Small intestine (tissue), 7 donors: ENCODE measurements around the gene RRP36. TPM values are rescaled to one million over a fixed set of nuclear protein-coding genes. Genes with fewer than 3 reads are reported as not detected.

Experiments used
- DNase-seq, 2 donors: peaks; one replicate each; pipeline versions ENCODE4 v3.0.0 to v3.0.0-alpha.2; 2013
- FAIRE-seq: peaks from 2 replicates; lab custom pipeline; 2012; peaks lifted over from hg19 to GRCh38; lab: Jason Lieb, UNC
- H3K27ac ChIP-seq, 3 donors: one replicate each; pipeline ENCODE4 v1.5.1; 2013; ENCODE audit warnings: low read length in 2 of 3, mild to moderate bottlenecking in 2 of 3, control low read depth in 1 of 3, inconsistent platforms in 1 of 3, low read depth in 1 of 3, moderate library complexity in 1 of 3
- H3K27me3 ChIP-seq, 3 donors: one replicate each; pipeline ENCODE4 v1.6.1; 2013; ENCODE audit warnings: low read length in 3 of 3, inconsistent platforms in 1 of 3; ENCODE audit not compliant: control insufficient read depth in 3 of 3, insufficient read depth in 3 of 3
- H3K36me3 ChIP-seq, 3 donors: one replicate each; pipeline ENCODE4 v1.6.1; 2013; ENCODE audit warnings: low read length in 3 of 3, inconsistent platforms in 1 of 3, low read depth in 1 of 3, mild to moderate bottlenecking in 1 of 3, moderate library complexity in 1 of 3; ENCODE audit not compliant: control insufficient read depth in 3 of 3, insufficient read depth in 2 of 3
- H3K4me1 ChIP-seq, 3 donors: one replicate each; pipeline ENCODE4 v1.6.1; 2013; ENCODE audit warnings: low read length in 2 of 3, inconsistent platforms in 1 of 3, low read depth in 1 of 3, mild to moderate bottlenecking in 1 of 3, moderate library complexity in 1 of 3; ENCODE audit not compliant: control insufficient read depth in 3 of 3, insufficient read depth in 2 of 3
- H3K4me3 ChIP-seq, 3 donors: one replicate each; pipeline ENCODE4 v1.5.1; 2013; ENCODE audit warnings: low read length in 3 of 3, control low read depth in 1 of 3, inconsistent platforms in 1 of 3, low read depth in 1 of 3, mild to moderate bottlenecking in 1 of 3, moderate library complexity in 1 of 3
- H3K9me3 ChIP-seq, 2 donors: one replicate each; pipeline ENCODE4 v1.6.1; 2013; ENCODE audit warnings: low read depth in 1 of 2, low read length in 1 of 2; ENCODE audit not compliant: control insufficient read depth in 2 of 2, insufficient read depth in 1 of 2
- WGBS, 3 donors: extraction: QIAGEN DNeasy Blood & Tissue Kit; methylation state at CpG; one replicate each; pipeline ENCODE4 v1.1.7; 2013; 5-methylcytosine and 5-hydroxymethylcytosine counted together
- polyA plus RNA-seq, 4 donors: library from polyadenylated mRNA; stranded (reverse) in 3 of 4; unstranded in 1 of 4; fragments of 200-250 nt in 3 of 4; fragments of 120-200 nt in 1 of 4; gene quantifications; one replicate each; pipeline versions ENCODE4 v1.2.1 to v1.2.3, GENCODE V29; 2013
- donor health status: healthy with polysubstance abuse.
- donor health status: control.
- donor health status: control.
- donor health status: Bipolar disorder and iron deficiency.
- donor health status: healthy.

RRP36 gene
- polyA plus RNA-seq, 4 donors, result 32.2 to 50.0 (median 42.0) TPM

DNA sequence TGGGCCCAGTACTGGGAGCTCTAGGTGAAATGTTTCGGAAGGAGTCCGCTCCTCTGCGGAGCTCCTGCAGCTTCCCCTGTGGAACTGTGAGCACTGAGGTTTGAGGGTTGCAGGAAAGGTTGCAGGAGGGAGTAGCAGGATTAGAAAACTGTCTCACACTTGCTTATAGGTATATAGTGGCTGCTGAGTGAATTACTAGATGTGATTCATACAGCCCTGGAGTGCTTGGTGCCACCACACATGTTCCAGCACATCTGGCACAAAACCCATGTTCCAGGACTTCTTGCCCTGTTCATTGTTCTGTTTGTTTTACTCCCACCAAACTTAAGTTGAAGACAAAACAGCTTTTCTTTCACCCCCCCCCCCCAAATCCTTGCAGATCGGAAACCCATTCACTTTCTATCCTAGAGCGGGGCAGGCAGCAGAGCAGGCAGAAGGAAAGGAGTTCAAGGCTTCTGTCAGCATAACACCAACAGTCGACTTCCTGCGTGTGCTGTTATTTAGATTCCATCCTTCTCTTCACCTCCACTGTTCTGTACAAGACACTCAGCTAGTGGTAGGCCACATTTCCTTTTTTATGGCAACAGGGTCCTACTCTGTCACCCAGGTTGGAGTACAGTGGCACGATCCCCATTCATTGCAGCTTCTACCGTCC lies 41.8 kb upstream of the RRP36 start:
- Histone ChIP-seq H3K27me3 (no peaks in the 10 kb centered on the region), H3K4me1 (peaks cover 3 to 14% (median 12%) of the 10 kb centered on the region in 3 donors), H3K36me3 (peaks cover 0 to 8% (median 0%) of the 10 kb centered on the region in 3 donors), H3K4me3 (peak overlapping the region; percentile 62 to 94 (median 90)), H3K9me3 (no peaks in the 10 kb centered on the region), H3K27ac (peak overlapping the region; percentile 83 to 98 (median 97))
- WGBS, 3 donors, result 47 to 52% (median 51%) methylated on average over 9 of the region's 9 CpGs
- DNase-seq (no peak), FAIRE-seq (no peak)

DNA sequence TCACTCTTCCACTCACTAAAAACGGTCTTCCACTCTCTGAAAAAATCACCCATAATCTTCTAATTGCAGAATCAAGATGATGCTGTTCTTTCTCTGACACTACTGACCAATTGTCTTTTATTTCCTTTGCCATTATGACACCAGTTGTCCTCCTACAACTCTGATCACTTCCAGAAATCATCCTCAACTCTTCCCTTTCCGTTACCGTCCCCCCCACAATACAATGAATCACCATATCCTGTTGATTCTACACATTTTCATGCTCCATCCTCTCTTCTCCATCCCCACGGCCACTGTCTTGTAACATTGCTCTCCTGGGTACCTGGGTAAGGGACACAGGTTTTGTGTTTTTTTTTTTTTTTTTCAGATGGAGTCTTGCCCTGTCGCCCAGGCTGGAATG lies 39.6 kb upstream of the RRP36 start:
- WGBS, 3 donors, result 89 to 95% (median 92%) methylated on average over 5 of the region's 5 CpGs
- no peak for FAIRE-seq
- H3K4me1 ChIP-seq, result peaks cover 7 to 29% (median 9%) of the 10 kb centered on the region in 3 donors

DNA sequence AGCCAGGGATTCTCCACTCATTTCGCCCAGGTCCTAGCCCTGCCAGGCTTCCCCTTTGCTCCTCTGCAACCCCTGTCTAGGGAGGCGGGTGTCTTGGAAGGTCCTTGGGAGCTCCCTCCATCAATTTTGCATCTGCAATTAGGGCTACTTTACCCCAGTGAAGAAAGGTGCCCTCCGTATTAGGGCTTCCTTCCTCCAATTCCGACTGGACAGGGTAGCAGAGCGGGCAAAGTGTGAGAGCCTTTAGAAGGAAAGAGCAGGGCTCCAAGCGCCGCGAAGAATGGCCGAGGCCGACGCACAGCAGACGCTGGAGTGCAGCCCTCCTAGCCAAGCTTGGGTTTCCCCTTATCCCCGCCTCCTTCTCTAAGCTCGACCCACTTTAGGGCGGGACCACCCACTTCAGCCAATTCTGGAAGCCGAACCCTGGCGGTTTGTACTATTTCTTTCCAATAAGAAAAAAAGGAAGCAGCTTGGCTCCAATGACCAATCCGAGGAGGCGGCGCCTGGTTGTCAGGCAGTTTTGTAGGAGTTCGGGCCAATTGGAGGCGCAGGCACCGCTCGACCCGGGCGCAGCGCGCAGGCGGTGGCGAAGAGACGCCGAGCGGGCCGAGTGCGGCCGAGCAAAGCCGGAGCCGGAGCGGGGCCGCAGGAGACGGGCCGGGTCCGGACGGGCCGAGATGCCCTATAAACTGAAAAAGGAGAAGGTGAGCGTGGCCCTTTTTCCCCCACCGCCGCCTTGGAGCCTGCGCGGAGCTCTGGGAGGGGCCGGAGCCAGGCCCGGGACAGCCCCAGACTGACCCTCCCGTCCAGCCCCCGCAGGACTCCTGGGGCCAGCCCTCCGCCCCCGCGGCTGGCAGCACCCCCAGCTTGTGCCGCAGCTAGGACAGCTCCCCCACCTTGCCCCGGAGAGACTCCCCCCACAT lies 37.2 kb upstream of the RRP36 start, which contains the start of gene PPP2R5D:
Gene PPP2R5D (plus strand): TSS at position 570 of the 923 bp plus-strand sequence. CDS start 108 bp downstream, at position 678.
- Histone ChIP-seq H3K4me1 (peaks cover 4 to 46% (median 7%) of the 10 kb centered on the region in 3 donors), H3K36me3 (peaks cover 0 to 18% (median 2%) of the 10 kb centered on the region in 3 donors), H3K27me3 (no peaks in the 10 kb centered on the region), H3K27ac (peak within 1 kb of the TSS; percentile 80 to 90 (median 88)), H3K4me3 (peak within 1 kb of the TSS; percentile 59 to 74 (median 73)), H3K9me3 (no peaks in the 10 kb centered on the region)
- FAIRE-seq (no peak), DNase-seq (peak; percentile 98 to 100)
- WGBS, 3 donors, result 1% methylated on average over 44 to 59 of the region's 59 CpGs

More for the DNA sequence above, 39.6 kb upstream of the RRP36 start:
- H3K27me3 ChIP-seq, result no peaks in the 10 kb centered on the region
- peaks cover 0 to 10% (median 0%) of the 10 kb centered on the region in 3 donors for H3K36me3 ChIP-seq
- no peaks in the 10 kb centered on the region for H3K9me3 ChIP-seq
- H3K27ac ChIP-seq, result no peak overlapping the region
- H3K4me3 ChIP-seq, result no peak overlapping the region
- no peak for DNase-seq

DNA sequence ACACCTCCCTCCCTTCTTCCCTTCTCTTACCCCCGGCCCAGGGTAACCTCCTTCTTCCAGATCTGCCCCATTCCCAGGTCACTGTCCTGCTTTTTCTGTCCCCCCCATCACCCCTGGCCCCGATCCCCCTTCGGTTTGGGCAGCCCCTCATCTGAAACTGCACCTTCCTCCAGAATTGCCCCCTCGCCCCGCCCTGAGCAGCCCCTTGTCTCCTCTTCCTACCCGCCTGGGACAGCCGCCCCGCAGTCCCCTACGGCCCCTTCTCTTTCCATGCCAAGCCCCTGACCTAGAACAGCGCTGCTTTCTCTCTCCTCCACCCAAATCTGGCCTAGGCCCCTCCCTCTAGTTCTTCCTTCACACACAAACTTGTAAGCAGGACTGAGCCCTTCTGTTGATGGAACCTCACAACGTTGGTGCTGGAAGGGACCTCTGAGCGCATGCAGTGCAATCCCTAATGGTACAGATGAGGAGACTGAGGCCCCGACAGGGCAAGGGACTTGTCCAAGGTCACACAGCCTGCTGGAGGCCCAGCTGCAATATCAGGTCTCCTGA lies 36.4 kb upstream of the RRP36 start:
- H3K27ac ChIP-seq, result peak overlapping the region in 2 of 3 donors; percentile 75 to 77
- no peak for FAIRE-seq
- H3K4me3 ChIP-seq, result peak overlapping the region; percentile 59 to 74 (median 73)
- no peaks in the 10 kb centered on the region for H3K9me3 ChIP-seq
- H3K4me1 ChIP-seq, result peaks cover 0 to 47% (median 4%) of the 10 kb centered on the region in 3 donors
- H3K36me3 ChIP-seq, result peaks cover 0 to 22% (median 3%) of the 10 kb centered on the region in 3 donors
- peak in 1 of 2 donors; percentile 33 for DNase-seq
- 5 to 11% (median 5%) methylated on average over 12 to 13 of the region's 13 CpGs for WGBS, 3 donors
- H3K27me3 ChIP-seq, result no peaks in the 10 kb centered on the region

DNA sequence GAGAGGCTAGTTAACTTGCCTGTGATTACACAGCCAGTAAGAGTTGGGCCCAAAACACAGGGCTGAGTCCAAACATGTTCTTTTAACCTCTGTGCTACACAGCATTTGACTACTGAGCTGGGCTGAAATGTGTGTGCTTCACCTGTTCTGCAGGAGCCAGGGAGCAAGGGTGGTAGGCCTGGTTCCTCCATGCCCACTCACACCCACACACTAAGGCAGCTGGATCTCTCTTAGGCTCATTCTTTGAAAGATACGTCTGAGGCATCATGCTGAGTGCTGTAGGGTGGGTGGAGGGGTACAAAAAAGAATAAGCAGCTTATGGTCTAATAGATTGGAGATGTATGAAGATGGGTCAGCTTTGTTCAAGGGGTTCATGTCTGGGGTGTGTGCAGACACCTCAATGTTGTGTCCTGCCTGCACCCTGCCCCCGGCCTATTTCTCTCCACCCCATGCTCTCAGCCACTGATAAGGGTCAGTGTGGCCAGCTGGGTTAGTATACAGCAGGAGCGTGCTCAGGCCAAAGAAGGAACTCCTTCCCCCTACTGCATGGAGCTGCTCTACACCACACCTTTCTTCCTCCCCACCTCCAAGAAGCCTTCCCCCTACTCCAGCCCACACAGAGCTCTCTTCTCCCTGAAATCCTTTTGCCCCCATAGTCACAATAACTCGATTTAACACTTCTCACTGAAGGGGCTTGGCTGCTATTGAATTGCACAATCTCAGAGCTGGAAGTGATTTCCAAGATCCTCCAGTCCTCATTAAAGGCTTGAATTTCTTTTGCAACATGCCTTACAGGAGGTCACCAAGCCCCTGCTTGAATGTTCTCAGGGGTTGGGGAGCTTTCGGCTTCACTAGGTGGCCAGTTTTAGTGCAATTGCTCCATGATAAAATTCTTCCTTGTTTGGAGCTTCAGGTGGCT lies 33.6 kb upstream of the RRP36 start:
- no peak overlapping the region for H3K4me3 ChIP-seq
- H3K36me3 ChIP-seq, result peaks cover 0 to 34% (median 3%) of the 10 kb centered on the region in 3 donors
- H3K27ac ChIP-seq, result peak overlapping the region in 1 of 3 donors; percentile 50
- H3K4me1 ChIP-seq, result peaks cover 0 to 57% (median 4%) of the 10 kb centered on the region in 3 donors
- H3K27me3 ChIP-seq, result no peaks in the 10 kb centered on the region
- no peaks in the 10 kb centered on the region for H3K9me3 ChIP-seq
- 75 to 82% (median 81%) methylated on average over 5 of the region's 5 CpGs for WGBS, 3 donors
- DNase-seq (no peak), FAIRE-seq (no peak)

DNA sequence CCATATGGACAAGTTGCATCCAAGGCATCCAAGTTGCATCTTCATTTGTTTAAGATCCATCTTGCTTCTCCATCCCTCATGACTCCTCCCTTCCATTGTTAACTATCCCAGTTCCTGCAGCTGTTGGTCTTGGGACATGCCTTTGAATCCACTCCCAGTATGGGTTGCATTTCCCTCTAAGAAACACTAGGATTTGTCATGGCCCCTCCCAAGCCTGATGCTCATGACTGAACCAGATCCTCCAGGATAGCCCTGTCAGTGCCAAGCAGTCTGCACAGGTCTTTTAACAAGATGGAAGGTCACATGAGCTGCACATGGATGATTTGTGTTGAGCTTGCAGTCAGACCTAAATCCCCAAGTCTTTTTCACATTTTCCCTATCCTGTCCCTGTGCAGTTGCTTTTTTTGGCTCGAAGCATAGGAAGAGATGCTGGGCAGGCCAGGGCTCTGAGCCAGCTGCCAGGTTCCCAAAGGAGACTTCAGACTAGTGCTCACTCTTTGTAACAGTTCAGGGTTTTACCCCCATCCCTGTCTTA lies 32.9 kb upstream of the RRP36 start:
- Histone ChIP-seq H3K36me3 (peaks cover 0 to 38% (median 3%) of the 10 kb centered on the region in 3 donors), H3K4me1 (peaks cover 0 to 57% (median 4%) of the 10 kb centered on the region in 3 donors), H3K27ac (peak overlapping the region in 1 of 3 donors; percentile 80), H3K4me3 (no peak overlapping the region), H3K27me3 (no peaks in the 10 kb centered on the region), H3K9me3 (no peaks in the 10 kb centered on the region)
- DNase-seq (no peak), FAIRE-seq (no peak)
- WGBS, 3 donors, result 59 to 86% (median 70%) methylated on average over 1 of the region's 1 CpG

DNA sequence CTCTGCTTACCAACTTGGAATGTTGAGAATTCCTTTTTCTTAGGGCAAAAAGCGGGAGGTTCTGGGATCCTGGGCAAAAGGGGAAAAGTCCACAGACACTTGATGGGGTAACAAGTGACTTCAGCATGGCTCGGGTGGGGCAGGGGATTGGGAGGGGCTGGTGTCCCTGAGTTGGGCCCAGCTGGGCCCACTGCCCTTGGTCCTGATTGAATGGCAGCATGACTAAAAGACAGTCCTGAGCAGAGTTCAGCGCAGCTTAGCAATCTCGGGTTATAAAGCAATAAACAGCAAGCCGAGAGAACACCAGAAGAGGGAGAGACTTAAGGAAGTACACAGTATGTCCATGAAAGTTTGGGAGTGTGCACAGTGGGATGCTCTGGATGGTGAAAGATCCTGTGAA lies 31.5 kb upstream of the RRP36 start:
- DNase-seq (peak; percentile 89 to 96), FAIRE-seq (no peak)
- 34 to 60% (median 41%) methylated on average over 5 of the region's 5 CpGs for WGBS, 3 donors
- H3K4me1 ChIP-seq, result peaks cover 0 to 55% (median 4%) of the 10 kb centered on the region in 3 donors
- peak overlapping the region; percentile 62 to 80 (median 69) for H3K27ac ChIP-seq
- no peaks in the 10 kb centered on the region for H3K27me3 ChIP-seq
- H3K9me3 ChIP-seq, result no peaks in the 10 kb centered on the region
- no peak overlapping the region for H3K4me3 ChIP-seq
- H3K36me3 ChIP-seq, result peaks cover 0 to 50% (median 3%) of the 10 kb centered on the region in 3 donors
